Astrocyte of the spinal cord (primary cell): ENCODE data around the gene MBP.

Experiments
- DNase-seq: peaks from one replicate; pipeline ENCODE4 v3.0.0; 2011; ENCODE audit warnings: low read depth, low spot score
- H3K4me3 ChIP-seq: 2 replicates; pipeline ENCODE4 v1.5.1; 2011; ENCODE audit warnings: low read depth, mild to moderate bottlenecking, low read length, moderate library complexity
- CTCF ChIP-seq: IDR thresholded peaks from 2 replicates; pipeline ENCODE4 v1.5.1; 2012; ENCODE audit warnings: low read depth, mild to moderate bottlenecking, low read length, inconsistent platforms
- in situ Hi-C: cut with HindIII; loops from 2 replicates; pipeline ENCODE4 v1.10.0; 2017; ENCODE audit warnings: low sequenced_read_pairs

MBP gene

DNA sequence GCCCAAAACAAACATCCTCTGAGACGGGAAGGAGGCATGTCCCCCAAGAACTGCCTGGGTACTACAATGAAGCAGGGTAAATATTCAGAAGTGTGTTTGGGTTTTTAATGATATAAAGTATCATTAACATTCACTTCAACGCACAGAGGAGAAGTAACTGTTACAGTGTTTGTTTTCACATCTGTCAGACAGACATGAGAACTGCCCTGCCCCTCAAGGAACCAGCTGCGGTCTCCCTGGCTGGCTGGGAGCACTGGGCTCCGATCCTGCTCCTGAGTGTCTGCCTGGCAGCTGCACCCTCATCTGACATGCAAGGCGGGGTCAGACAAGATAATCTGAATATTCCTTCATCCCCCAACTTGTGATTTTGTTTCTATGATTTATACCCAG lies 75.6 kb downstream of the MBP start:
- in situ Hi-C loops: no loop called here
- H3K4me3 ChIP-seq: no peak overlapping the region
- no peak for DNase-seq
- no peak for TF ChIP-seq CTCF

DNA sequence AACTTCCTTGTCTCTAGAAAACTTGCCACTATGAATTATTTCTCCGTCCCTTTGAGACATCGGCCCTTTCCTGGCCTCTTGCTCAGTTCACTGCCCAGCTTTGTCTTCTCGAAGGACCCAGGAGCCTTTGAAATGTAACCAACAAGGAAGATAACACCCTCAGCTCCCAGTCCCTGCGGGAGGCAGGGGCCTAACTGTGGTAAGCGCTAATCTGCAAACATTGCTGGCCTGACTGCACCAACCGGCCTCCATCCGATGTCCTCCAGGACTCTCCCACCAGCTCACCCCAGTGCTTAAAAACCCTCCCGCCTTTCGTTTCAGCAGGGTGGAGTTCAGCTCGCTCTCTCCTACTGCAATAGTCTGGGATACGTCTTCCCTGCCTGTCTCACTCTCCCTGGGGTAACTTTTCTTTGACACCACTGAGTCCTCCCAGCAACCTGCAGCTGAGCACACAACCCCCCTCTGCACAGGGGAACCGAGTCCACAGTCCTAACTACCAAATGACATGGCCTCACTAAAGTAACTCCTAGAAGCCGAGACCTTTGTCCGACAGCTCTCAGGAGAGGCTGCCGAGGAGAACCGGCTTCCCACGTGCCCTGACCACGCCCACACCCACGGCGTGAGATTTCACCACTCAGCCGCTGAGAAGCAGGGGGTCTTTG lies 76.1 kb downstream of the MBP start:
- in situ Hi-C loops: no loop called here
- no peak for DNase-seq
- TF ChIP-seq CTCF: no peak
- H3K4me3 ChIP-seq: no peak overlapping the region

- TF ChIP-seq CTCF: no peak
- no peak overlapping the region for H3K4me3 ChIP-seq
- DNase-seq: peak; percentile 39
- in situ Hi-C loops: no loop called here
Measured at GRCh38 chr18:77055429-77056300, 76.9 kb downstream of the MBP start.

GRCh38 chr18:77054606-77055428 lies 77.8 kb downstream of the MBP start:
- peak; percentile 94 for DNase-seq
- in situ Hi-C loops: no loop called here
- peak; percentile 91 for TF ChIP-seq CTCF
- H3K4me3 ChIP-seq: no peak overlapping the region

- H3K4me3 ChIP-seq: no peak overlapping the region
- DNase-seq: no peak
- TF ChIP-seq CTCF: no peak
- in situ Hi-C loops: no loop called here
Measured at GRCh38 chr18:77054288-77054605, 78.3 kb downstream of the MBP start.

- no peak for TF ChIP-seq CTCF
- in situ Hi-C loops: no loop called here
- no peak for DNase-seq
- H3K4me3 ChIP-seq: no peak overlapping the region
Measured at GRCh38 chr18:77053616-77054287, 78.8 kb downstream of the MBP start.
